Stimulated activated CD4-positive, alpha-beta T cell treated with anti-CD3 and anti-CD28 coated beads, Interleukin-4, amount 100 ng/mL, for 4 hours (primary cell): Measurements from ENCODE around the gene SLC8A2.

Experiments used
- DNase-seq, 2 experiments: peaks; one replicate each; pipeline ENCODE4 v3.0.0-alpha.2; 2020

SLC8A2 gene

DNA sequence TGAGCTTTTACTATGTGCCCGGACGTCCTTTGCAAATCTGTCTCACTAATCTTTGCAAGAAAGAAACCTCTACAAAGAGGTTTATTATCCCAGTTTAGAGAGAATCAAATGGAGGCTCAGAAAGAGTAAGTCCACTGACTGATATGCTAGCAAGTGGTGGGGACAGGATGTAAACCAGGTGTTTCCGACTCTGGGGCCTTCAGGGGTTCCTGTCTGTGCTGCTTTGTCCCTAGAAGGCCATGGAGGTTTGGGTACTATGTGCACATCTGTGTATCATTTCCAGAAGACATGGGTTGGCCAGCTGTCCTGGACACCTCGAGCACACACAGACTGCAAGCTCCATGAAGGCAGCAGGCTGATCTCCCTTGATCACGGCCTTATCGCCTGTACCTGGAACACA, 13.5 kb upstream of the SLC8A2 start:
- DNase-seq: no peak

DNA sequence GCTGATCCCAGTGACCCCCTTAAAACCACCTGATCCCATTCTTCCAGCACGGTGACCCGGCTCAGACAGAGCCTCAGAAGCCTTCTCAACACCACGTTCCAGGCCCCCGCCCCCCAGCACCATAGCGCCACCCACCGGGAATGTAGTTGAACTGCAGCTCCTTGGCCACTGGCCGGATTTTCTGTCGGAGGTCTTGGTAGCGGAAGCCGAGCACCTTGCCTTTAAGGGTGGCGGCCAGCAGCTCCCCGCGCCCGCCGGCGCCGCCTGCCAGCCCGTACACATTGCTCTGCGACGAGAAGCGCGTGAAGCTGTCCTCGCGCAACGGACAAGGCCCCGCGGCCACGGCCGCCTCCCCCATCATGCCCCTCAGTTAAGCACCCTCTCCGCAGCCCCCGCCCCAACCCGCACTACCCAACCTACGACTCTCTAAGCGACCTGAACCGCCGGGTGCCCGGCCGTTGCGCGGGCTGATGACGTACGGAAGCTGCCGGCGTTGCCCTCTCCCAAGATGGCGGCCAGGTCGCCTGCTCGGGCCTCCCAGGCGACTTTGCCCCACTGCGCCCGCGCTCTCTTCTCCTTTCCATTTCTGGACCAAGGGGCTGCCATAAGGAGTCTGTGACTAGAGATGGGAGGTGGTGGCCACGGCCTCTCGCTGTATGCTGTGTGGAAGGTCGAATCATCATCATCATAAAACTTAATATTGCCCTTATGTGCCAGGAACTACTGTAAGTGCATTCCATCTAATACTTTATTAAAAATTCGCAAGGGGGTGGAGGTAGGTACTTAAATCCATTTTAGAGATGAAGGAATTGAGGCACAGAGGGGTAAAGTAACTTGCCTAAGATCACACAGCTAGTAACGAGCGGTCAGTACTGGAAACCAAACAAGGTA, 12.4 kb upstream of the SLC8A2 start, which contains the start of gene KPTN:
TSS of gene KPTN (minus strand) at position 420 of the 891 bp plus-strand sequence. CDS start at position 361, 59 bp downstream.
- DNase-seq: peak; percentile 86 to 88

DNA sequence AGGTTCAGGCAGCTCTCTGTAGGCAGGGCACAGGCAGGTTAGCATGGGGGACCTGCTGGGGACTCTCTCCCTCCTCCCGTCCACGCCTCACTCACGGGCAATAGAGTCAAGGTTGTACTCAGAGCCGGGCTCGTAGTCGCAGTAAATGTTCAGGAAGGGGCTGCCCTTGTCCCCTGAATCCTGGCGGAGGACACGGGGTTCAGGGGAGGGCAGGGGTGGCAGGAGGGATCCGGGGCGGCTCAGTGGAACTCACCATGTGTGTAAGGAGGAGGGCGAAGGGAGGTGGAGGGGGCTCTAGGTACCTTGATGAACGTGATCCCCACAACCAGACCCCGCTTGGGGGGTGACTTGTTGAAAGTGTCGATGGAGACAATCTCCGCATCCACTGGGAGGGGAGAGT, 11.5 kb upstream of the SLC8A2 start:
- DNase-seq: no peak

DNA sequence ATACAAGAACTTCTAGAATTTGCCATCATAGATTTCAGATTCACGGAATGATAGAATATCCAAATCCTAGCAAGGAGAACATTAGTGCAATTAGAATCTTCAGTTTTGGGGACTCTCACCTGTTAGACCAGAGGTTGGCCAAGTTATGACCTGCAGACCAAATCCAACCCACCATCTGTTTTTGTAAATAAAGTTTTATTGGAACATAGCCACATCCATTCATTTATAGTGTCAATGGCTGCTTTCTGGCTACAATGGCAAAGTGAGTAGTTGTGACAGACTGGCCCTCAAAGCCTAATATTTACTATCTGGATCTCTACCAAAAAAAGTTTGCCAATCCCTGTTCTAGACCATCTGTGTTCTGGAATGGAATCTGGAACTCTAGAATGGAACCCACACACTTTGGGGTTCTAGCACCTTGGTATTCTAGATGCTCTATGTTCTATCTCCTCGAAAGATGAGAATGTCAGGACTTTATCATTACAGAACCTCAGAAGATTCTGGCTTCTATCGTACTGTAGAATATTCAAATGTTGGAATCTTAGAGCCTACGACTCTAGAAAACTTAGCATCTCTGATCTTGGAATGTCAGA, 9.9 kb upstream of the SLC8A2 start:
- no peak for DNase-seq

DNA sequence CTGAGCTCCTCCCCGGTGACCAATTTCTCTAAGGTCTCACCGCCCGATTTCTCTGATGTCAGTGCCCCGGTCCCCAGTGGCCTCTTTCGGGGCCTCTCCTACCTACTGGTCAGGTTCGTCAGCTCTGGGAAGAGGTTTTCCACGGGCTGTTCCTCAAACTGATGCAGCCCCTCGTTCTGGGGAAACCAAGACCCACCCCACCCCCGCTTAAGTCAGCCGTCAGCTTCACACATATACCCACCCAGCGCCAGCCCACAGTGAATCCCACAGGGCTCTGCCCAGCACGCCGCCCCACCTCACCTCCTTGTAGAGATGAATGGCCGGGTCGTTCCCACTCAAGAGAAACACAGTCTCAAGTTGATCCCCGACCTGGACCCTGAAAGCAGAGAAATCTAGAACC, 9.0 kb upstream of the SLC8A2 start:
- no peak for DNase-seq

DNA sequence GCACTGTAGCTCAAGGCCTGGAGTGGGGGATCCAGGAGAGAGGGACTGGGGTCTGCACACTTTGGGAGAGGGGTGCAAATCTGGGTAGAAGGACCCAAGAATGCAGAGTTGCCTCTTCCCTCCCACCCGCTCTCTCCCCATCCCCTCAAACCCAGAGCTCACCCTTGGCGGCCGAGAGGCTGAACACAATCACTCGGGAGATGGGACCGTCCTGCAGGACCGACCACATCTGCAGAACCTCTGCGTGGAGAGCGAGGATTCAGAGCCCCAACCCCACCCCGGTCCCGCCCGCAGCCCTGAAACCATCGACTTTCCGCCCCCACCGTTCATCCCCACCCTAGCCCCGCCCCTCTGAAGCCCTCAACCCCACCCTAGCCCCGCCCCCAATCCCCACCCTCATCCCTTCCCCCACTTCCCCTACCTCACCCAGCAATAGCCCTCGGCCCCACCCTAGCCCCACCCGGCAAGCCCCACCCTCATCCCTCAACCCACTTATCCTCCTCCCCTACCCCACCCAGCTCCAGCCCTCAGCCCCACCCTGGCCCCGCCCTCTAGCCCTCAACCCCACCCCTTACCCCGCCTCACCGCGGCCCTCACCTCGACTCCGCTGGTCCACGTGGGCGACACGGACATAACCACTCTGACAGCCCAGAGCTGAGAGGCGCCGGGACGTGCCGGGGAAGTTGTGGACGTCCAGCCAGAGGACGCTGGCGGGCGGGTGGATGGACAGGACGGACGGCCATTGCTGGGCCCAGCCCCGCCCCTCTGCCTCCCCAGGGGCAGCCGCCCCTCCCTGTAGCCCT, 8.2 kb upstream of the SLC8A2 start:
- no peak for DNase-seq

DNA sequence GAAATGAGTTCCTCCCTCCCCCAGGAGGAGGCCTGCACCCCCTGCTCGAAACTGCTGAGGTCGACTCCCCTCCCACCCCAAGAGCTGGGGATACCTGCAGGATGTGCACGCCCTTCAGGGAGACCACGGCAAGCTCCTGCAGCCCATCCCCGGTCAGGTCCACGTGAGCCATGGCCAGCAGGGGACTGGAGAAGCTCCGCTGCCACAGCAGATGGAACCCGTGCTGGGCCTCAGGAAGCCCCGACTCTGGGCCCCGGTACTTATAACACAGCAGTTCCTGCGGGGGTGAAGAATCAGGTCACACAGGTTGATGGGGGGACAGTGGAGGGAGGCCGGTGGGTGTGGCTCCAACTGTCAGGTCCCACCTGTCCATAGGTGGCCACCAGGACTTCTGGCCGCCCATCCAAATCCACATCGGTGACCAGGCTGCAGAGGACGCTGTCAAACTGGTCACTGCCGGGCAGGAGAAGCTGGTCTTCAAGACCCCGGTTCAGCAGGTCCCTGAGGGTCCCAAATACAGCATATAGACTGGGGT, 4.8 kb upstream of the SLC8A2 start:
- no peak for DNase-seq

DNA sequence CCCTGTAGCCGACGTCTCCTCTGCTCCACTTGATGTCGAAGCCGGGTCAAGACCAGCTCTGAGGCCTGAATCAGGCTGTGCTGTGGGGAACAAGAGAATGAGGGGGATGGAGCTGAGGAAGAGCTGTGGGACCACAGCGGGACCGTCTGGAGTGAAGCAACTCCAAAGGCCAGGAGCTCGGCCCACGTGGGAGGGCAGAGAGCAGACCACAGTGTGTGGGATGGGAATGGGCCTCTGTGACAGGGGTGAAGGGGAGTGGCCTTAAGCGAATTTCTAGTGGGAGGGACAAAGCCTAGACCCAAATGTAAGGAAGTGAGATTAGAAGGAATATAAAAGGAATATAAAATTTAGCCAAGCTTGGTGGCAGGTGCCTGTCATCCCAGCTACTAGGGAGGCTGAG, 3.8 kb upstream of the SLC8A2 start:
- DNase-seq: no peak

DNA sequence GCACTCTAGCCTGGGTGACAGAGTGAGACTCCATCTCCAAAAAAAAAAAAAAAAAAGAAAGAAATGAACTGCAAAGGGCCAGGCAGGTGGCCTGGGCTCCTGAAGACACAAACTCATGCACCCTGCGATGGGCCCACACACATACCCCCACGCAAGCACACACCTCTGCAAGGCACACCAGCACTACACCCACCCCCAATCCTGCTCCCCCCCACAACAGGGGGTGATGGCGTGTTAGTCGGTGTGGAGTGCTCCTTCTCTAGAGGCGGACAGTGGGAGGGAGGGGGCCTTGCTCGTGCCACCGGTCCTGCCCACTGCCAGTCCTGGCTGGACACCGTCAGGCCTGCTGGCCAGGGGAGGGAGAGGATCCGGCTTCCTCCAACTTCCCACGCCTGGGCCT, 1.6 kb upstream of the SLC8A2 start:
- no peak for DNase-seq

DNA sequence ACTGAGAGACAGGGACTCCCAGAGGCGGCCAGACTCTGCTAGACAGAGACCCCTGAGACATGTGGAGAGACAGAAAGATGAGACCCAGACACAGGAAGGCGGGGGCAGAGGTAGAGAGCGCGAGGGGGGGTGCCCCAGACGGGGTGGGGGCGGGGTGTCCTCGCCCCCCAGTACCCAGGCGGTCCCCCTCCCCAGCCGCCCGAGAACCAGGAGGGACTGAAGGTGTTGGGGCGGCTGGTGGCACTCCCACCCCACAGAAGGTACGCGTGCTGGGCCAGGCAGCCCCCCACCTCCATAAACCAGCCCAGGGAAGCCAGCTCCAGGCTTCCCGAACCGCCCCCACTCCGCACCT, 336 bp downstream of the SLC8A2 start:
- no peak for DNase-seq

DNA sequence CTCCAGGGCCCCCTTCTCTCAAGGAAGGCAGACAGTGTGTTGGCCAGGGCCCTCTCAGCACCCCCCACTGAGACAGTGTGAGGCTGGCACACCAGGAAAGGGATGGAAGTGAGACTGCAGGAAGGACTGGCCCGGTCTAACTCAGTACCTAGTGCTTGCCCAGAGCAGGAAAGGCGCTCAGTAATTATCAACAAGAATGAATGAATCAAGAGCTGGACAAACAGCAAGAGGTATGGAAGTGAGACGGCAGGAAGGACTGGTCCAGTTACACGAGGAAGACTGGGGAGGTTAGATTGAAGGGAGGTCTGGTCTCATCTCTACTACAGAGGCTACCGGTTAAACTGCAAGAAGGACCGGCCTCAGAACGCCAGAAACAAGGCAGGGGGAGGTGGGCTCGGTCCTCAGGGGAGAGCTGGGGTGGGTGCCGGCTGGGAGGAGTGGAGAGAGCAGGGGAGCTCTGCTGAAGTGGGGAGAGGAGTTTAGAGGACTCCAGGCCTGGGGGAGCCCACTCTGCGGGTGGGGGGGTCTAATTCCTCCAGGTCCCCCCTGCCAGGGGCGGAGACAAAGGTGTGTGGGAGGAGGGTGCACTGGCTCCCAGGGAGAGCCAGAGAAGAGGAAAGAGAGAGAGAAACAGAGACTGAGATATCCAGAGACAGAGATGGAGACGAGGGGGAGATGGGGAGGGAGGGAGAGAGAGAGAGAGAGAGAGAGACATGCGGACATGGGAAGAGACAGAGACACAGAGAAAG, 1.1 kb downstream of the SLC8A2 start:
- no peak for DNase-seq

DNA sequence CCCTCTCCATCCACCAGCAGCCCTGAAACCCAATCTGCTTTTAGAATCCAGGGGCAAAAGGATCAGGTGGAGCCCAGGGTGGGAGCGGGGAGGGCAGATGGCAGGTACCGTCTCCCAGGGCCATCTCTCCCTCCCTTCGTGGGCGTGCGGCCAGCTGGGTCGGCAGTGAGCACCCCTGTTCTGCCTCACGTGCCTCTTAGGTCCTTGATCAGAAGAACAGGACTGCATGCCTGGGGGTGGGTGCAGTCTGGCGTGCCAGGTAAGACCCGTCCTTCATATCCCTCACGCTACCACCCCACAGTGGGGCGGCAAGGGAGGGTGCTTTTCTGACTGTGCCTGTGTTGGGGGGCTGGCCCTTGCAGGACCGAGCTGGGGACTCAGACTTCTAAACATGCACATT, 2.0 kb downstream of the SLC8A2 start:
- DNase-seq: no peak

DNA sequence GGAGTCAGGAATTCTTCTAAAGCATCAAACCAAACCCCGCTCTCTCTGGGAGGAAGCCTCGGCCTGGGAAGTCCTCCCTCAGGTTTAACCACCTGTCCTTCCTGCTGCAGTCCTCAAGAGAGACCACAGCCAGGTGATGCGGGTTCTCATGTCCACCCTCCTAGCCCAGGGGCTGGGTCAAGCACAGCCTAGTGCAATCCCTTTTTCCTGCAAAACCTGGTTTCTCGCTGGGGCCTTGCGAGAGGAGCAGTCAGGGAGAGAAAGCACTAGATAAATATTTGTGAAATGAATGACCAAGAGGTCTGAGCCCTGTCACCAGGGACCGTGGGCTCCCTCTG, 2.4 kb downstream of the SLC8A2 start:
- DNase-seq: no peak

DNA sequence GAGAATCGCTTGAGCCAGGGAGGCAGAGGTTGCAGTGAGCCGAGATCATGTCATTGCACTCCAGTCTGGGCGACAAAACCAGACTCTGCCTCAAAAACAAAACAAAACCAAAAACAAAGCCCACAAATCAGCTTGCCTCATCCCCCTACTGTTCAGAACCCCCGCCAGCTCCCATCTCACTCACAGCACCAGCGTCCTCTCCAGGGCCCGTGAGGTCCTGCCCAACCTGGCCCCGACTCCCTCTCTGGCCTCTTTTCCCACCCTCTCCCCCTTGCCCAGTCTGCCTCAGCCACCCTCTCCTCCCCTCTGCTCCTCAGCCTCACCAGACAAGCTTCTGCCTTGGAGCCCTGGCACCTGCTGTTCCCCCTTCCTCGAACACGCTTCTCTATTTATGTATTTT, 3.8 kb downstream of the SLC8A2 start:
- no peak for DNase-seq

DNA sequence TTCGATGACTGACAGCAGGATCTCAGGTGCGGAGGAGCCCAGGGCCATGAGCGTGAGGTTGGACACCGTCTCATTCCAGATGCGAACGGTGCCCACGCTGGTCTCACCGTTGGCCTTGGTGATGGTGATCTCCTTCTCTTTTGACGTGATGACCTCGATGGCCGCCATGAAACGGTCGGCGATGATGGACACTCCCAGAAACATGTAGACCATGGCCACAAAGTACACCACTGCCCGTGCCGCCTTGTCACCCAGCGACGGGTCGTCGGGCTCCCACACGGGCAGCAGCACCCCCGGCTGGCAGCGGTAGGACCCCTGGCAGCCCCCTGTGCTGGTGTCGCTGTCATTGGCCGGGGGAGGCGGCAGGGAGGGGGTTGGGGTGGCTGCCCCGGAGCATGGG, 5.7 kb downstream of the SLC8A2 start:
- no peak for DNase-seq

DNA sequence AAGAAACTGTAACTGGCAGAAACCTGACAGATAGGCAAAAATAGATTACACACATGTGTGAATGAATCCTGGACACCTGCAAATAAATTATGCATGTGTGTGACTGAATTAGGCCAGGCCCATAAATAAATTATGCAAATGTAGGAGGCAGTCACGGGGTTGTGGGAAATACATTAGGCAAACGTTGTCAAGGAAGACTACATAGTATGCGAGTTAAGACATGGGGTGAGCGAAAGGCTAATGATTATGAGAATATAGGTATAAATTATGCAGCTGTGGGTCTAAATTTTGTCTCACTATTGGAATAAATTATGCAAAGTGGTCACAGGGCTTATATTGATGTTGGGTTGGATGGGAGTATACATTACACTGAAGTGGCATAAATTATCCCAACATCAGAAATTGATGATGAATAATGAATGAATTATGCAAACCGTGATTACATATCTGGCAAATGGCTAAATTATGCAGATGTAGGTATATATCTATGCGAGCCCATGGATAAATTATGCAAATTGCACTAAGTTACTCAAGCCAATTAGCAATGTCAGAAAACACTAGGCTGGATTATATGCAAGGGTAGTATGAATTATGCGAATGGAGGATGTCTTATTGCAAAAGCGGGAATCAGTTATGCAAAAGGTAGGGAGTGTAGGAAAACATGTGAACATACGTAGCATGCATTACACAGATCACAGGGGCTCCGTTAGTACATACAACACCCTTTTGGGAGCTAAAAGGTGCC, 6.8 kb downstream of the SLC8A2 start:
- no peak for DNase-seq

DNA sequence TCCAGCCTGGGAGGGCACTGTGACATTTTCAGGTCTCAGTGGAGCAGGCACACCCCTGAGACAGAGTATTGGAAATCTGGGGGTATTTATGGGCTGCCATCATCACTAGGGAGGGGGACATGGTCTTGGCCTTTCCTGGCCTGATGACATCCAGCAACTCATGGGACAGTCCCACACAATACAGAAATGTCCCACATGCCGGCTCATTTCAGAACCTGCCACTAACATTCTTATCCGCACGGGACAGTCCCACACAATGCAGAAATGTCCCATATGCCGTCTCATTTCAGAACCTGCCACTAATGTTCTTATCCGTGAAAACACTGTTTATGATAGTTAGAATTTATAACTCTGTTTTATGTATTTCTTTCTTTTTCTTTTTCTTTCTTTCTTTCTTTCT, 9.8 kb downstream of the SLC8A2 start:
- DNase-seq: no peak

DNA sequence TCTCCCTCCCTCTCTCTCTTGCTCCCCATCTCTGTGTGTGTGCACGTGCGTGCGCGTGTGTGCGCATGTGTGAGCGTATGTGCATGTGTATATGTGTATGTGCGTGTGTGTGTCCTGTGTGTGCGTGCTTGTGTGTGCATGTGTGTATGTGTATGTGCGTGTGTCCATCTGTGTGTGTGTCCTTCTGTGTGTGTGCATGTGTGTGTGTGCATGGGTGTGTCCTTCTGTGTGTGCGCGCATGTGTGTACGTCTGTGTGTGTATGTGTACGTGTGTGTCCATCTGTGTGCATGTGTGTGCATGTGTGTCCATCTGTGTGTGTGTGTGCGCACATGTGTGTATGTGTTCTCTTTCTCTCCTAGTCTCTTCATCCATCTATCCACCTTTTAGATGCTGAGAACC, 12.2 kb downstream of the SLC8A2 start:
- no peak for DNase-seq

DNA sequence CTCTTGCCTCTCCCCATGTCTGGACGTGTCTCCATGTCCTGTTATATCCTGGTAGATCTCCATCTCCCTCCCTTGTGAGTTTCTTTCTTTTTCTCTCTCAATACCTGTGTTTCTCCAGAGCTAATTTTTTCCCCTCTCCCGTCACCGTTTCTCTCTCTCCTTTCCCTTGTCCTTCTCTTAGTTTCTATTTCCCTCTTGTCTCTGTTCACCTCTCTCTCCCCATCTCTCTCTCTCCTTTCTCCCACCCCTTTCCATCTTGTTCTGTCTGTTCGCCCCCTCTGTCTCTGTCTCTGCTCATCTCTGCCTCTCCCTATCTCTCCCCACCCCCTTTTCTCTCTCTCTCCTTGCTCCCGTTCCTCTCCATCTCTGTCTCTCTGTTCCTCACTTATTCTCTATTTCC, 13.0 kb downstream of the SLC8A2 start:
- DNase-seq: no peak

DNA sequence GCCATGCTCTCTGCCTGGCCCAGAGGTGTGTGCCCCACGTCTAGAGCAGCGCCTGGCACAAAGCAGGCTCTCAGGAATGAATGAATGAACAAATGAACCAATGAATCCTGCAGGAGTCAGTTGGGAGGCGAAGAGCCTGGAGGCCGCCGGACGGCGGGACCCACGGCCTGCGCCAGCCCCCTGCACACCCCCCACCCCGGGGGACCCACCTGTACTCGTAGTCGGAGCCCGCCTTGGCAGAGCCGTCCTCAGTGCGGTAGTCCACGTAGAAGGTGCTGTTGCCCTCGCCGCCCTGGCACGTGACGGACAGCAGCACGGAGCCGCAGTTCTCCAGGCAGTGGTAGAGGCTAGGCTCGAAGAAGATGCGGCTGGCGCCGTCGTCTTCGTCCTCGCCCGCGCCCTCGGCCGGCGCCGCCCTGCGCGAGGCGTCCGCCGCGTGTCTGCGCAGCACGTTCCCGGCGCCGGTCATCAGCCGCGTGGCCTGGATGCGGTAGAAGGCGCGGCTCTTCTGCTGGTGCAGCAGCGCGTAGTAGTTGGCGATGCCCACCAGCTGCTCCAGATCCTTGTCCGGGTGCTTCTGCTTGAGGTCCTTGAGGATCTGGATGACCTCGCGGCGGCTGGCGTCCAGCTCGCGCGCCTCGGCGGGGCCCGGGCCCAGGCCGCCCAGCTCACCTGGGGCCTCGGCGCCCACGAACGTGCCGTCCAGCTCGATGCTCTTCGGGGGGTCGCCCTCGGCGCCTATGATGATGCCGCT, 14.8 kb downstream of the SLC8A2 start:
- DNase-seq: no peak

DNA sequence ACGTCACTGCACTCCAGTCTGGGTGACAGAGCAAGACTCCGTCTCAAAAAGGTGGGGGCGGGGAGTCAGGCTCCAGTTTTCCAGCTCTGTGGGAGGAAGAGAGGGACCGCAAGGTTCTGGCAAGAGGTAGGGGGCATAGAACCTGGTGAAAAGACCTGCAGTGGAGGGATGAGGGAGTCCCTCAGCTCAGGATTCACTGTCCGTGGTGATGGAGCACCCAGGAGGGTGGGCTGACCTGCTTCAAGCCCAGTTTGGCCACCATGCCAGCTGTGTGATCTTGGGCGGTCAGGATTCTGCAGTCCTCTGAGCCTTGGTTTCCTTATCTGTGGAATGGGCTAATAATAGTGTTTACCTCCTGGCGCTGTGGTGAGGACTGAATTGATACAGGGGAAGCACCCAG, 21.2 kb downstream of the SLC8A2 start:
- no peak for DNase-seq

DNA sequence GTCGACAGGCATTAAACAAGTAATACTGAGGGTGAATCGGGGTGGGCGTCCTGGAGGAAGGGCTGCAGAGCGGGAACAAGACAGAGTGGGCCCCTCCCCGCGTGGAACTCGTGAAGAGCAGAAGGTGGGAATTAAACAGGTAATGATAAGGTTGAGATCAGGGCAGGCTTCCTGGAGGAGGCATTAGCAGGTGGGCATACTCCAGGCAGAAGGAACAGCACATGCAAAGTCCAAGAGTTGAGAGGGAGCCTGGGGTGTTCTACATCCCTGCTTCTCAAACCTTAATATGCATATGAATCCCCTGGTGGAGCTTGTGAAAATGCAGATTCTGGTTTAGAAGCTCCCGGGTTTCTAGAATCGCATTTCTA, 23.3 kb downstream of the SLC8A2 start:
- DNase-seq: no peak
